ENCODE data around the gene CMC2. TPM values are rescaled to one million over a fixed set of nuclear protein-coding genes. Genes with fewer than 3 reads are reported as not detected.

The CMC2 gene
- total RNA-seq, 1 donor from 2014 or later = 136 TPM

DNA sequence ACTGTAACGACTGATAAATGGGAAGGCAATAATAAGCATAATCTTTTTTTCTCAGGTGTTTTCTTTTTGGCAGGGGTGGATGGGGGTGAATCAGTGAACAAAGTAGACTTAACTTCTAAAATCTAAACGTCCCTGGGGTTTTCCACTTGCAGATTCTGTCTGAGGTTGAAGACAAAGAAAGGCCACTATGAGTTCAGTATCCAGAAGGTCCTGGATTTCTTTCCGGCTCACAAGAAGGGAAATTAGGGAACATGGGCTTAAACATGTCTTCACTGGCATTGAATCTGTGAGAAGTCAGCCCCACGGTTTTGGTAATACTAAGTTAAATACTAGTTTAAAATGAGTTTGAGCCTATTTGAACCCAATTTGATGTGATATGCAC lies 67.8 kb downstream of the CMC2 start:
- DNase-seq = no peak
- TF ChIP-seq, protein P1, sequence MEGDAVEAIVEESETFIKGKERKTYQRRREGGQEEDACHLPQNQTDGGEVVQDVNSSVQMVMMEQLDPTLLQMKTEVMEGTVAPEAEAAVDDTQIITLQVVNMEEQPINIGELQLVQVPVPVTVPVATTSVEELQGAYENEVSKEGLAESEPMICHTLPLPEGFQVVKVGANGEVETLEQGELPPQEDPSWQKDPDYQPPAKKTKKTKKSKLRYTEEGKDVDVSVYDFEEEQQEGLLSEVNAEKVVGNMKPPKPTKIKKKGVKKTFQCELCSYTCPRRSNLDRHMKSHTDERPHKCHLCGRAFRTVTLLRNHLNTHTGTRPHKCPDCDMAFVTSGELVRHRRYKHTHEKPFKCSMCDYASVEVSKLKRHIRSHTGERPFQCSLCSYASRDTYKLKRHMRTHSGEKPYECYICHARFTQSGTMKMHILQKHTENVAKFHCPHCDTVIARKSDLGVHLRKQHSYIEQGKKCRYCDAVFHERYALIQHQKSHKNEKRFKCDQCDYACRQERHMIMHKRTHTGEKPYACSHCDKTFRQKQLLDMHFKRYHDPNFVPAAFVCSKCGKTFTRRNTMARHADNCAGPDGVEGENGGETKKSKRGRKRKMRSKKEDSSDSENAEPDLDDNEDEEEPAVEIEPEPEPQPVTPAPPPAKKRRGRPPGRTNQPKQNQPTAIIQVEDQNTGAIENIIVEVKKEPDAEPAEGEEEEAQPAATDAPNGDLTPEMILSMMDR (IDR thresholded peaks at IDR 0.05; ENCODE audit: borderline replicate concordance) = no peak
- Histone ChIP-seq H3K36me3 (no peaks in the 10 kb centered on the region), H3K27ac (replicated peaks) (peak overlapping the region; percentile 65), H3K27me3 (ENCODE audit: low read depth) (no peaks in the 10 kb centered on the region), H3K4me1 (peaks cover 8% of the 10 kb centered on the region), H3K9me3 (replicated peaks) (no peaks in the 10 kb centered on the region), H3K4me3 (no peak overlapping the region)
- intact Hi-C loops (cut with micrococcal nuclease) = no loop called here

DNA sequence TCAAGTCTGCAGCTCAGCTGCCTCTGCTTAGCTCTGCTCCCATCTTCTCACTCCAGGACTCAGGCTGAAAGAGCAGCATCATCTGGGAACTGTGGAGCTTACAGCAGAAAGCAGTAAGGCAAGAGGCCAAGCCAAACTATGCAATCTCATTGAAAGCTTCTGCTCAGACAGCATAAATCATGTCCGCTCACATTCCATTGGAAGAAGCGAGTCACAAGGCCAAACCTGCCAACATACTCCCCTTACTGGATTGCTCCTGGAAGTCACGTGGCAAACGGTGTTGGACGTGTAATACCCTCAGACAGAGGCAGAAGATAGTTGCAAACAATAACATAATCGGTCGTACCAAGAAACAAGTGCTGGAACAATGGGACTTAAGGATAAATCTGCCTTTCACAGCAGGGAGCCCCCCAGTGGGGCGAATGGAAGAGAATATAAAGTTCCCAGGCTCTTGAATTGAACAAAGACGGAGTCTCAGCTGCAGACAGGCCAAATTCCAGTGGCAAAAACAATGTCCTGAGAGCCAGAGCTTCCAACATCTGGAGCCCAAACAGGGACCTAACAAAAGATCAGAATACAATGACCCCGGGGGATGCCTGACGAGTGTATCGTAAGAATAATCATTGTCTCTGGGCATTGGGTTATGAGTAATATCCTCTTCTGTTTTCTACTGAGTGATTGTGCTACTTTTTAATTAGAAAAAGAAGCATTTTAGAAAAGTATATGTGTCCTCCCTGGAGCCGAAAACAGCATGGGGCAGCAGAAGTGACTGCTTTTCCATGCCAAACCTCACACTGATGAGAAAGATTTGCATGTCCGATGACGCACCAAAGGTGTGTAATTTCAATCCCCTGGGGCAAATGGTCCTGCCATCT lies 68.4 kb downstream of the CMC2 start:
- TF ChIP-seq, protein P1 (IDR thresholded peaks at IDR 0.05; ENCODE audit: borderline replicate concordance) = no peak
- no peaks in the 10 kb centered on the region for H3K27me3 ChIP-seq (ENCODE audit: low read depth)
- no peaks in the 10 kb centered on the region for H3K9me3 ChIP-seq (replicated peaks)
- peak overlapping the region; percentile 65 for H3K27ac ChIP-seq (replicated peaks)
- intact Hi-C loops (cut with micrococcal nuclease) = no loop called here
- peaks cover 8% of the 10 kb centered on the region for H3K4me1 ChIP-seq
- DNase-seq = no peak
- no peaks in the 10 kb centered on the region for H3K36me3 ChIP-seq
- H3K4me3 ChIP-seq = no peak overlapping the region

DNA sequence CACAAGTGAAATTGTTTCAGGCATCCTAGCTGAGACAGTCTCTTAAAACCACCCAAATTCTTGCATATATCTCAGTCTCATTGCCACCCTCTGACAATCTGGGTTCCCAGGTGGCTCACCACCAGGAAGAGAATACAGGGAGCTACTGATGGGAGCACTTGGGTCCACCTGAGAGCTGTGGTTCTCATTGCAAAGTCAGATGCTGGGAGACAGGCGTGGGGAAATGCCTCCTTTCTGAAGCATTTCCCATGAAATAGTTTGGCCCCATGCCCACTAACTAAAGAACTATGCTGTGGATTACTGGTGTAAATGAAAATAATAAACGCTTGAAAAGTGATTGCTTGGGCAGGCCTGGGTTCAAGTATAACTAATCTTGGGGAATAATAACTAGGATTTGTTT lies 70.3 kb downstream of the CMC2 start:
- H3K36me3 ChIP-seq = no peaks in the 10 kb centered on the region
- TF ChIP-seq, protein P1 (IDR thresholded peaks at IDR 0.05; ENCODE audit: borderline replicate concordance) = no peak
- no peaks in the 10 kb centered on the region for H3K9me3 ChIP-seq (replicated peaks)
- no peaks in the 10 kb centered on the region for H3K27me3 ChIP-seq (ENCODE audit: low read depth)
- H3K4me3 ChIP-seq = no peak overlapping the region
- H3K27ac ChIP-seq (replicated peaks) = no peak overlapping the region
- peaks cover 26% of the 10 kb centered on the region for H3K4me1 ChIP-seq
- intact Hi-C loops (cut with micrococcal nuclease) = no loop called here
- DNase-seq = no peak

DNA sequence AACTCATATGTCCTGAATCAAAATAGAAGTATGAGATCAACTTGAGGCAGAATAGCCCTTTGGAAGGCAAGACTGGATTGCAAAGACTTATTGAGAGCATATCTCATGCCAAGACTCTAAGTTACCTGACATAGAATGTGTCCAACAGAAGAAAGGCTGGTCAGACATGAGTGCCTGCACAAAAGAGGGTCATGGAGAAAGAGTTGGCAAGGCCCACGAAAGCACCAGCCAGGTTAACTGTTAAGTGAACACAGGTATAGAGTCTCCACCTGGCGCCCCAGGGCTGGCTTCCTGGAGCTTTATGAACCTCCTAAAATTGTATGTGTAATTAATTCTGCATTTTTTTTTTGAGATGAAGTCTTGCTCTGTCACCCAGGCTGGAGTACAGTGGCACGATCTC lies 71.0 kb downstream of the CMC2 start:
- Histone ChIP-seq H3K4me3 (no peak overlapping the region), H3K27ac (replicated peaks) (no peak overlapping the region), H3K27me3 (ENCODE audit: low read depth) (no peaks in the 10 kb centered on the region), H3K36me3 (no peaks in the 10 kb centered on the region), H3K9me3 (replicated peaks) (no peaks in the 10 kb centered on the region), H3K4me1 (peaks cover 30% of the 10 kb centered on the region)
- intact Hi-C loops (cut with micrococcal nuclease) = no loop called here
- TF ChIP-seq, protein P1 (IDR thresholded peaks at IDR 0.05; ENCODE audit: borderline replicate concordance) = no peak
- DNase-seq = no peak

DNA sequence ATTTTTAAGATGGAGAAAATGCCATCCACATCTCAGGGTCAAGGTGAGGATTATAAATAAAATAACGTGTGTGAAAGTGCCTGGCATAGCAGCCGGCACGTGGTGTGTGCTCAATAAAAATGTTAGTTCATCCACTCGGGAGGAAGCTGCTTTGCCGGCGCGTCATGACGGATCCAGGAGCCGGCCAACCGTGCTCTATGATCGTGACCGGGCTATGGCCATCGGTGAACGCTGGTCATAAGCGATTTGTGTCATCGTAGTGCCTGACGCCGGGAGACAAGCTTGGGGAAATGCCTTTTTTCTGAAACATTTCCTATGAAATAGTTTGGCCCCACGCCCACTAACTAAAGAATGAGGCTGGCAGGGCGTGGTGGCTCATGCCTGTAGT lies 74.0 kb downstream of the CMC2 start:
- H3K4me3 ChIP-seq = peak overlapping the region; percentile 61
- H3K27me3 ChIP-seq (ENCODE audit: low read depth) = no peaks in the 10 kb centered on the region
- peak overlapping the region; percentile 90 for H3K27ac ChIP-seq (replicated peaks)
- H3K4me1 ChIP-seq = peaks cover 24% of the 10 kb centered on the region
- DNase-seq = peak; percentile 48
- TF ChIP-seq, protein P1 (IDR thresholded peaks at IDR 0.05; ENCODE audit: borderline replicate concordance) = no peak
- H3K9me3 ChIP-seq (replicated peaks) = no peaks in the 10 kb centered on the region
- no peaks in the 10 kb centered on the region for H3K36me3 ChIP-seq
- intact Hi-C loops (cut with micrococcal nuclease) = no loop called here
